ENCODE results near the gene LYG2. TPM values are rescaled to one million over a fixed set of nuclear protein-coding genes. Genes with fewer than 3 reads are reported as not detected.
"Not testable (repeated sequence)": the region's sequence is repeated elsewhere in the genome, so short reads cannot be mapped to it uniquely, and the experiment has no call there.

LYG2 gene
- total and polyA plus RNA-seq, 7 donors = not detected

DNA sequence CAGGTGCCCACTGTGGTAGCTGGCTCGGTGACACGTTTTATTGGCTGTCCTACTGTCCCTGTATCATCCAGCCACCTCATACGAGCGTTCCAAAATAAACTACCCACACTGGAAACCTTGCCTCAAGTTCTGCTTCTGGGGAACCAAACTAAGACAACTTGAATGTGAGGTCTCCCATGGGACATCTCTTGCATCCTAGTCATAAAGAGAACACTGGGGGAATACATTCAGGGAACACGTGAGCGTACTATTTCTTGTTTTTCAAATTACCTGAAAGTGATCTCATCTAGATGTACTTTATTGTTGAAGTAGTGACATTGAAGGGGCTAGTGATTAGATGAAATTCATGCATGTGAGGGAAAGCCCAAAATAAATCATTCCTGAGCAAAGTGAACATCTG is 15.0 kb downstream of the LYG2 start:
- Histone ChIP-seq H3K27ac (no peak overlapping the region), H3K4me1 (no peaks in the 10 kb centered on the region), H3K4me3 (no peak overlapping the region), H3K9me3 (no peaks in the 10 kb centered on the region), H3K27me3 (no peaks in the 10 kb centered on the region), H3K36me3 (no peaks in the 10 kb centered on the region)
- intact Hi-C loops (cut with DNase I) = no loop called here
- DNase-seq = no peak
- WGBS, 2 donors = 78 to 93% methylated on average over 6 of the region's 6 CpGs
- no peak for TF ChIP-seq POLR2AphosphoS5 (IDR thresholded peaks at IDR 0.05)
- TF ChIP-seq, protein P1, sequence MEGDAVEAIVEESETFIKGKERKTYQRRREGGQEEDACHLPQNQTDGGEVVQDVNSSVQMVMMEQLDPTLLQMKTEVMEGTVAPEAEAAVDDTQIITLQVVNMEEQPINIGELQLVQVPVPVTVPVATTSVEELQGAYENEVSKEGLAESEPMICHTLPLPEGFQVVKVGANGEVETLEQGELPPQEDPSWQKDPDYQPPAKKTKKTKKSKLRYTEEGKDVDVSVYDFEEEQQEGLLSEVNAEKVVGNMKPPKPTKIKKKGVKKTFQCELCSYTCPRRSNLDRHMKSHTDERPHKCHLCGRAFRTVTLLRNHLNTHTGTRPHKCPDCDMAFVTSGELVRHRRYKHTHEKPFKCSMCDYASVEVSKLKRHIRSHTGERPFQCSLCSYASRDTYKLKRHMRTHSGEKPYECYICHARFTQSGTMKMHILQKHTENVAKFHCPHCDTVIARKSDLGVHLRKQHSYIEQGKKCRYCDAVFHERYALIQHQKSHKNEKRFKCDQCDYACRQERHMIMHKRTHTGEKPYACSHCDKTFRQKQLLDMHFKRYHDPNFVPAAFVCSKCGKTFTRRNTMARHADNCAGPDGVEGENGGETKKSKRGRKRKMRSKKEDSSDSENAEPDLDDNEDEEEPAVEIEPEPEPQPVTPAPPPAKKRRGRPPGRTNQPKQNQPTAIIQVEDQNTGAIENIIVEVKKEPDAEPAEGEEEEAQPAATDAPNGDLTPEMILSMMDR (IDR thresholded peaks at IDR 0.05) = no peak
- TF ChIP-seq EP300 (IDR thresholded peaks at IDR 0.05) = no peak
- TF ChIP-seq POLR2A (IDR thresholded peaks at IDR 0.05) = no peak

DNA sequence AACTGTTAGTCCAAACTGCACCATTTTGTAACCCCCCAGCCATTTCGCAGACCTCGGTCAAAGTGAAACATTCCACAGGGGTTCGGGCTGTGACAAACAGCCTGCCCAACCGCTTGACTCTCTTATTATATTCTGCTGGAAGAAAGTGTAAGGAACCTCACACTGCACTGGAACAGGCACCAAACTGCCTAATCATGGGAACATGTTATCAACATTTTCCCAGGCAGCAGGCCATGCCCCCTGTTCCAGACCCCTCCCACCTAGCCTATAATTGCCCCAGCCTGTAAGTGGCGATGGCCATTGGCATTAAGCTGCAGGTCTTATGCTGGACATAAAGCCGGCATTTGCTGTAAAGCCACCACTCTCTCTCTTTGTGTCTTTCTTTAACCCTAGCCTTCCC is 16.9 kb downstream of the LYG2 start:
- intact Hi-C loops (cut with DNase I) = no loop called here
- Histone ChIP-seq H3K4me3 (no peak overlapping the region), H3K9me3 (no peaks in the 10 kb centered on the region), H3K27ac (no peak overlapping the region), H3K36me3 (no peaks in the 10 kb centered on the region), H3K27me3 (no peaks in the 10 kb centered on the region), H3K4me1 (no peaks in the 10 kb centered on the region)
- no peak for TF ChIP-seq POLR2AphosphoS5 (IDR thresholded peaks at IDR 0.05)
- TF ChIP-seq, protein P1 (IDR thresholded peaks at IDR 0.05) = no peak
- TF ChIP-seq POLR2A (IDR thresholded peaks at IDR 0.05) = no peak
- no peak for TF ChIP-seq EP300 (IDR thresholded peaks at IDR 0.05)
- no peak for DNase-seq
- WGBS, 2 donors = 95 to 97% methylated on average over 6 of the region's 6 CpGs

- intact Hi-C loops (cut with DNase I); DNase-seq; H3K4me1 ChIP-seq; H3K36me3 ChIP-seq; H3K4me3 ChIP-seq; H3K27ac ChIP-seq; H3K27me3 ChIP-seq; H3K9me3 ChIP-seq: not testable (repeated sequence)
Observed at GRCh38 chr2:99233177-99233576, 22.3 kb downstream of the LYG2 start.

GRCh38 chr2:99217929-99218501 is 37.5 kb downstream of the LYG2 start:
- WGBS, 2 donors = 34 to 69% methylated on average over 4 of the region's 4 CpGs
- Histone ChIP-seq H3K9me3 (no peaks in the 10 kb centered on the region), H3K36me3 (peaks cover 0 to 23% (median 0%) of the 10 kb centered on the region in 4 donors), H3K27ac (no peak overlapping the region), H3K4me1 (no peaks in the 10 kb centered on the region), H3K4me3 (no peak overlapping the region), H3K27me3 (no peaks in the 10 kb centered on the region)
- TF ChIP-seq POLR2AphosphoS5 (IDR thresholded peaks at IDR 0.05) (no peak), POLR2A (IDR thresholded peaks at IDR 0.05) (no peak)
- no peak for DNase-seq
- intact Hi-C loops (cut with DNase I) = no loop called here

- TF ChIP-seq POLR2A (IDR thresholded peaks at IDR 0.05) (no peak), EP300 (IDR thresholded peaks at IDR 0.05) (no peak), POLR2AphosphoS5 (IDR thresholded peaks at IDR 0.05) (no peak)
- TF ChIP-seq, protein P1 (IDR thresholded peaks at IDR 0.05) = no peak
- H3K4me3 ChIP-seq = no peak overlapping the region
- DNase-seq = no peak
- WGBS, 2 donors = 96% methylated on average over 2 of the region's 2 CpGs
- H3K27ac ChIP-seq = no peak overlapping the region
- intact Hi-C loops (cut with DNase I) = no loop called here
- no peaks in the 10 kb centered on the region for H3K9me3 ChIP-seq
- H3K4me1 ChIP-seq = no peaks in the 10 kb centered on the region
- H3K36me3 ChIP-seq = peaks cover 0 to 20% (median 0%) of the 10 kb centered on the region in 4 donors
- no peaks in the 10 kb centered on the region for H3K27me3 ChIP-seq
Observed at GRCh38 chr2:99216096-99216495, 39.4 kb downstream of the LYG2 start.

DNA sequence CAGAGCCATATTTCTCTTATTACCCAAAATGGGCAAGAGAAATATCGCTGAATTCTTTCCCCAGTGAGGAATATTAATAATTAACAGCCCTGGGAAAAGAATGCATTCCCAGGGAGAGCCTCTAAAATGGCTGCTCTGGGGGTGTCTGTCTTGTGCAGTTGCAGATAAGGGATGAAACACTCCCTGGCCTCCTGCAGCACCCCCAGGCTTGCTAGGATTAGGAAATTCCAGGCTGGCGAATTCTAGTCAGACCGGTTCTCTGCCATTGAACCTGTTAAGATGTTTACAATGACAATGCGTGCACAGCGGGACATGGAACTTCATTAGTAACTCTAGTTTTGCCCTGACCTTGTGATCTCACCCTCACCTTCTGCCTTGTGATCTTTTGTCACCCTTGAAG is 50.0 kb downstream of the LYG2 start:
- intact Hi-C loops (cut with DNase I) = no loop called here

More for the DNA sequence above, 50.0 kb downstream of the LYG2 start:
- no peak overlapping the region for H3K27ac ChIP-seq
- no peak for TF ChIP-seq POLR2AphosphoS5 (IDR thresholded peaks at IDR 0.05)
- TF ChIP-seq POLR2A (IDR thresholded peaks at IDR 0.05) = no peak
- TF ChIP-seq, protein P1 (IDR thresholded peaks at IDR 0.05) = no peak
- TF ChIP-seq EP300 (IDR thresholded peaks at IDR 0.05) = no peak
- H3K4me3 ChIP-seq = no peak overlapping the region
- H3K4me1 ChIP-seq = no peaks in the 10 kb centered on the region
- WGBS, 2 donors = 87 to 89% methylated on average over 5 of the region's 5 CpGs
- no peaks in the 10 kb centered on the region for H3K27me3 ChIP-seq
- no peaks in the 10 kb centered on the region for H3K9me3 ChIP-seq
- peaks cover 0 to 7% (median 0%) of the 10 kb centered on the region in 4 donors for H3K36me3 ChIP-seq
- DNase-seq = no peak

Measured in sigmoid colon (tissue), 7 donors.